Measurements from ENCODE around the gene ARL11.

ARL11 gene

GRCh38 chr13:49629947-49630346 lies 1.6 kb downstream of the ARL11 start:
- H3K4me3 ChIP-seq (IDR thresholded peaks at IDR 0.05; ENCODE audit: insufficient read depth, low read depth, low read length), result no peak overlapping the region
- no peaks in the 10 kb centered on the region for H4K20me1 ChIP-seq (ENCODE audit: insufficient read depth)
- no peaks in the 10 kb centered on the region for H3K27me3 ChIP-seq (ENCODE audit: insufficient read depth, low read depth)
- no peaks in the 10 kb centered on the region for H3K36me3 ChIP-seq (ENCODE audit: insufficient read depth)
- H3K4me2 ChIP-seq, result no peak overlapping the region
- no peak overlapping the region for H3K27ac ChIP-seq
- H3K79me2 ChIP-seq (ENCODE audit: insufficient read depth, low read depth), result no peaks in the 10 kb centered on the region
- no peak overlapping the region for H2AFZ ChIP-seq (ENCODE audit: low read depth)
- H3K4me1 ChIP-seq (ENCODE audit: low read depth, poor library complexity, severe bottlenecking), result no peaks in the 10 kb centered on the region
- TF ChIP-seq, protein P1, sequence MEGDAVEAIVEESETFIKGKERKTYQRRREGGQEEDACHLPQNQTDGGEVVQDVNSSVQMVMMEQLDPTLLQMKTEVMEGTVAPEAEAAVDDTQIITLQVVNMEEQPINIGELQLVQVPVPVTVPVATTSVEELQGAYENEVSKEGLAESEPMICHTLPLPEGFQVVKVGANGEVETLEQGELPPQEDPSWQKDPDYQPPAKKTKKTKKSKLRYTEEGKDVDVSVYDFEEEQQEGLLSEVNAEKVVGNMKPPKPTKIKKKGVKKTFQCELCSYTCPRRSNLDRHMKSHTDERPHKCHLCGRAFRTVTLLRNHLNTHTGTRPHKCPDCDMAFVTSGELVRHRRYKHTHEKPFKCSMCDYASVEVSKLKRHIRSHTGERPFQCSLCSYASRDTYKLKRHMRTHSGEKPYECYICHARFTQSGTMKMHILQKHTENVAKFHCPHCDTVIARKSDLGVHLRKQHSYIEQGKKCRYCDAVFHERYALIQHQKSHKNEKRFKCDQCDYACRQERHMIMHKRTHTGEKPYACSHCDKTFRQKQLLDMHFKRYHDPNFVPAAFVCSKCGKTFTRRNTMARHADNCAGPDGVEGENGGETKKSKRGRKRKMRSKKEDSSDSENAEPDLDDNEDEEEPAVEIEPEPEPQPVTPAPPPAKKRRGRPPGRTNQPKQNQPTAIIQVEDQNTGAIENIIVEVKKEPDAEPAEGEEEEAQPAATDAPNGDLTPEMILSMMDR (conservative IDR thresholded peaks at IDR 0.05; ENCODE audit: low read depth, low read length), result no peak
- H3K9ac ChIP-seq, result no peak overlapping the region

GRCh38 chr13:49630580-49630979 lies 2.3 kb downstream of the ARL11 start:
- Histone ChIP-seq H2AFZ (ENCODE audit: low read depth) (no peak overlapping the region), H3K79me2 (ENCODE audit: insufficient read depth, low read depth) (no peaks in the 10 kb centered on the region), H4K20me1 (ENCODE audit: insufficient read depth) (no peaks in the 10 kb centered on the region), H3K4me2 (no peak overlapping the region), H3K27me3 (ENCODE audit: insufficient read depth, low read depth) (no peaks in the 10 kb centered on the region), H3K4me1 (ENCODE audit: low read depth, poor library complexity, severe bottlenecking) (no peaks in the 10 kb centered on the region), H3K9ac (no peak overlapping the region), H3K4me3 (IDR thresholded peaks at IDR 0.05; ENCODE audit: insufficient read depth, low read depth, low read length) (no peak overlapping the region), H3K27ac (no peak overlapping the region), H3K36me3 (ENCODE audit: insufficient read depth) (no peaks in the 10 kb centered on the region)
- TF ChIP-seq, protein P1 (conservative IDR thresholded peaks at IDR 0.05; ENCODE audit: low read depth, low read length), result no peak

DNA sequence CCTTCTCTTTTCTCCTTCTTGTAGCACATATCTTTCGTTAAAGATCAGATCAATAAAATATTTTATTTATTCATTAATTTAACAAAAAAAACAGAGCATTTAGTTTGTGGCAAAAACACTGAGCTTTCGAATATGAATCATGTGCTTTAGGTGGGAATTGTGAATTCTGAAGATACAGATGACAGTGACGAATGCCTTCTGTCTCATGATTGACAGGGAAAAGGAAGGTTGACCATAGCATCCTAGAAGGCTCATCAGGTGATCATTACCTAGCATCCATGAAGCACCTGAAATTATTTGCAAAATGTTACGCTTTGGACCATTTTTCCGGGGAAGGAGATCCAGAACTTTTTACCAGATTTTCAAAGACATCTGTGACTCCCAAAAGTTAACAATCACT lies 3.8 kb downstream of the ARL11 start:
- Histone ChIP-seq H3K4me1 (ENCODE audit: low read depth, poor library complexity, severe bottlenecking) (no peaks in the 10 kb centered on the region), H3K79me2 (ENCODE audit: insufficient read depth, low read depth) (no peaks in the 10 kb centered on the region), H3K4me2 (no peak overlapping the region), H3K27ac (no peak overlapping the region), H4K20me1 (ENCODE audit: insufficient read depth) (no peaks in the 10 kb centered on the region), H2AFZ (ENCODE audit: low read depth) (no peak overlapping the region), H3K27me3 (ENCODE audit: insufficient read depth, low read depth) (no peaks in the 10 kb centered on the region), H3K36me3 (ENCODE audit: insufficient read depth) (no peaks in the 10 kb centered on the region), H3K4me3 (IDR thresholded peaks at IDR 0.05; ENCODE audit: insufficient read depth, low read depth, low read length) (no peak overlapping the region), H3K9ac (no peak overlapping the region)
- TF ChIP-seq, protein P1 (conservative IDR thresholded peaks at IDR 0.05; ENCODE audit: low read depth, low read length), result no peak

DNA sequence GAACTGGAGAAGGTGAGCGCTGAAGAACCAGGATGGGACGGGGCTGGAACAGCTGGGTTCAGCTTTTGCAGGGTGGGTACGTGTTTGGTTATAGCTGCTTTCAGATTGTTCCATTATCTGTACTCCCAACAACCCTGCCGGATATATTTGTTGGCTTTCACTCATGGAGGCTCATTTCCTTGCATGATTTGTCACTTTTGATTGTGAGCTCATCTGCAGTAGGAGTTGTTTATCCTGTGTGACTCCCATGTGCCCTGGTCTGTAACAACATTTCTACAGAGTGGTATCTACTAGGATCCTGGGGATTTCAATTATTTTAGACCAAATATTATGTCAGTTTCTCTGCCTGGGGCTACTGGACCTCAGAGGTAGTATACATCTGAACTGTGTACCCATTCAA lies 5.4 kb downstream of the ARL11 start:
- Histone ChIP-seq H3K79me2 (ENCODE audit: insufficient read depth, low read depth) (no peaks in the 10 kb centered on the region), H3K4me2 (no peak overlapping the region), H2AFZ (ENCODE audit: low read depth) (no peak overlapping the region), H3K27me3 (ENCODE audit: insufficient read depth, low read depth) (no peaks in the 10 kb centered on the region), H3K27ac (no peak overlapping the region), H3K36me3 (ENCODE audit: insufficient read depth) (no peaks in the 10 kb centered on the region), H3K4me1 (ENCODE audit: low read depth, poor library complexity, severe bottlenecking) (no peaks in the 10 kb centered on the region), H4K20me1 (ENCODE audit: insufficient read depth) (no peaks in the 10 kb centered on the region), H3K4me3 (IDR thresholded peaks at IDR 0.05; ENCODE audit: insufficient read depth, low read depth, low read length) (no peak overlapping the region), H3K9ac (no peak overlapping the region)
- TF ChIP-seq, protein P1 (conservative IDR thresholded peaks at IDR 0.05; ENCODE audit: low read depth, low read length), result no peak
